OCI-M2 (cell line): ENCODE measurements around the gene PRR33.

ENCODE experiments used
- DNase-seq: peaks from one replicate; lab custom pipeline; 2025; ENCODE audit not compliant: unreplicated experiment; lab: John Stamatoyannopoulos, UW

PRR33 gene

DNA sequence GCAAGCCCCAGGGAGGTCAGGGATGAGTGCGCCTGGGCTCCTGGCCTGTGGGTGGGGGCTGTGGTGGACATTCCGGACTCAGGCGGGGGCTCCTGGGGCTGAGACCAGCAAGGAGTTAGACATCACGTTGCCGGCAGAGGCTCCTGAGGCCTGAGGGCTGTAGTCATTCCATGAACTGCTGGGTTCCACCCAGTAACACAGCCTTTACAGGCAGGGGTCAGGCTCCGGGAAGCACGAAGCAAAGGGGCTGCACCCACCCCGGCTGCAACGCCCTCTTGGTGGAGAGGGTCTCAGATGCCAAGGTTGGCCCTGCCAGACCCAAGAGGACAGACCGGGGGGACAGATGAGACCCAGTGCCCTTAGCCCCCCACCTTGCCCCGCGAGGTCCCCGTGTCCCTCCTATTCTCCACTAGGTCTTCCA lies 36.8 kb upstream of the PRR33 start:
- no peak for DNase-seq

- no peak for DNase-seq
Measured at GRCh38 chr11:1927848-1928469, 36.3 kb upstream of the PRR33 start.

GRCh38 chr11:1927026-1927847 lies 35.5 kb upstream of the PRR33 start:
- no peak for DNase-seq

DNA sequence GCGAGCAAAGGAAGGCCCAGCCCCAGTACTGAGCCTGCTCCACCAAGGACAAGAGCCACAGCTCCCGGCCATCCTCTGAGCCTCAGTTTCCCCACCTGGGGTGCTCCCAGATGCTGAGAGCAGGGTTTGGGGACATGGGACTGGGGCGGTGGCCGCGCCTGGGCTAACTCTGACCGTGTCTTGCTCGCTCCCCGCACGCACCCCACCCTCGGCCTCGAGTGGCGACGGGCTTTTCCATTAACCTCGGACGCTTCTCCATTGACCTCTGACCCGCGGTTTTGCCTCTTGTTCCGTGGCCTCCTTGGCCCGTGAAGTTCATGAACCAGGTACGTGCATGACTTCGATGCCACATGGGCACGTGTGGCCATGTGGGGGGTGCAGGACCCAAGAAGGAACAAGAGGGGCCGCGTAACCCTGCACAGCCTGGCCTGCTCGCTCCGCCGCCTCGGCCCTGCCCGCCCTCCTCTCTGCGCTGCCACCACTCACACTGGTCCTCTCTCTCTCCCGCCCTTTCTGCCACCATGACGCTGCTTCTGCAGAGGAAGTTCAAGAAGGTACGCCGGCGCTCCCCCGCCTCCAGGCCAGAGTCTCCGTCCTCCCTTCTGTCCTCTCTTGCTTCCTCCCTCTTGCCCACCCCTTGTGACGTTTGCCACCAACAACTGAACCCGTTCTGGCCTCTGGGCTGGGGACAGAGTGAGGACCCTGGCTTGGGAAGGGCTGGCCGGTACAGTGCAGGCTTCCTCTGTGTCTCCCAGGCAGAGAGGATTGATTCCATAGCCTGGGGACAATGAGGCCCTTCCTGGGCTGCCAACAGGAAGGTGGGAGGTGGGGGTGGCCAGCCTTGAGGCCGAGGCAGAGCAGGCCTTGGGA lies 34.7 kb upstream of the PRR33 start:
- no peak for DNase-seq

DNA sequence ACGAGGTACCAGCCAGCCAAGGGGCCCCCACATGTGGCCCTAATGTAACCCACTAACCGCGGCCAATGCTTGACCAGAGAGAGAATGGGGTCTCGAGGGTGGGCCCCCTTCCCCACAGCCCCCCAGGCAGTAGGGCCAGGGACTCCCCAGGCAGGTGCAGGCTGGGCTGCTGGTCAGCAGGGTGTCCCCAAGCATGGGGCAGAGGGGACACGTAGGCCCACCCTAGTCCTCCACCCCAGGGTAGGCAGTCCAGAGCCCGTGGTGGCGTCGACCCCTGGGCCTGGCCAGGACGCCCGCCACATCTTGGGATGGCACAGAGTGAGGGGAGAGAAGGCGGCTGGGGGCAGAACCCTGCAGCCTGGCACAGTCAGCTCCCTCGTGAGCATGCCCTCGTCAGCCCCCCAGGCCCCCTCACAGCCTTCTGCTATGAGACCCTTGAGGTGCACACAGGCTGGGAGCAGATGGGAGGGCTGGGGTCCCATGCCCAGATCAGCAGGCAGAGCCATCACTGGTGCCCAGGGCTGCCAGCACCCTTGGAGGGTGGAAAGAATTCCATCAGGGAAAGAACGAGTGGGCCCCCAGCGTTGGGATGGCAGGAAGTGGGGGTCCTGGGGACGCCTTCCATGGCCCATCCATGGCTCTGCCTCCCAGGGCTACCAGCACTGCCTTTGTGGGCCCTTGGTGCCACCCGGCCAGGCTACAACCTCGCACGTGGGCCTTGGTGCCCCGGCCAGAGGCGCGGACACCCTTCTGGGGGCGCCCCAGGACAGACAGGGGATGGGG lies 33.9 kb upstream of the PRR33 start:
- no peak for DNase-seq

- DNase-seq: no peak
Measured at GRCh38 chr11:1924646-1925372, 33.1 kb upstream of the PRR33 start.

DNA sequence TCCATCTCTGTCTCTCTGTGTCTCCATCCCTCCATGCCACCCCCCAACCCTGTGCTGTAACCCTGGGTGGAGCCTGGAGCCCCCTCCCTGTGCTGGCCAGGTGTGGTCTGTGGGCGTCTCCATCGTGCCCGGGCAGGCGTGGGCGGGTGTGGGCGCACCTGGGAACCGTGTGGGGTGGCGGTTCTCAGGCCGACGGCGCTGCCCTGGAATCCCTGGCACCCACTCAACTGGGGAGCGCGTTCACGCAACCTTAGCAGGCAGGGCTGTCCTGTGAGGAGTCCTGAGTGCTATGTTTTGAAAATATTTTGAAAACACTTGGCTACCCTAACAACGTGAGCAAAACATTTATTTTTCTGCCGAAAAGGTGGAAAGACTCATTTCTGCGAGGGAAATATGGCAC lies 32.5 kb upstream of the PRR33 start:
- no peak for DNase-seq

DNA sequence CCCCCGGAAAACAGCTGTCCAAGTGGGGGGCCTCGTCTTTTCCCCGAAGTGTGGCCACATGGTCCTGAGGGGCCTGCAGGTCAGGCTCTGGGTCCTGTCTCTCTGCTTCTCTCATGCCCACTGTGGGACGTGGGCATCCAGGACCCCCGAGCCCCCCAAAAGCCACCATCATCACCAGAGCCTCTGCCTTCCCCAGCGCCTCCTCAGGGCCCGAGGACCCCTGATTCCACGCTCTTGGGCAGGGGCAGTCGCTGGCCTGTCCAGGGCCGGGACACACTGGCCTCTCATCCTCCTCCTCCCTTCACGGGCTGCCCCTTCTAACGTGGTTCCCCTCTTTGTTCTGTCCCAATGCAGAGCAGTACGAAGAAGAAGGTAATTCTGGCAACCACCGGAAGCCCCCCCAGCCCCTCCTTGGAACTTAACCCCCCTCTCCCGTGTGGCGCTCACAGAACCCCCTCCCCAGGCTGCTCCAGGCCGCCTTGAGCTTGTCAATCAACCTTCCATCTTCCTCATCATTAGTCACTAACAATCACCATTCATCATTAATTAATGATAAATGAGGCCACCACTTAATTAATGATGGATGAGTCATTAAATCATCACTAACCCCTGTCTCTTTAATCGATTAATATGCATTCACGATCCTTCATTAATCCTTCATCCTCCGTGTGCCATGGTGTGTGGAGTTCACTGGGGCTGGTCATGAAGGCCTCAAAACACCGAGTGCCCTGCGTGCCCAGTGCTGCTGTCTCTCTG lies 31.7 kb upstream of the PRR33 start:
- DNase-seq: no peak

DNA sequence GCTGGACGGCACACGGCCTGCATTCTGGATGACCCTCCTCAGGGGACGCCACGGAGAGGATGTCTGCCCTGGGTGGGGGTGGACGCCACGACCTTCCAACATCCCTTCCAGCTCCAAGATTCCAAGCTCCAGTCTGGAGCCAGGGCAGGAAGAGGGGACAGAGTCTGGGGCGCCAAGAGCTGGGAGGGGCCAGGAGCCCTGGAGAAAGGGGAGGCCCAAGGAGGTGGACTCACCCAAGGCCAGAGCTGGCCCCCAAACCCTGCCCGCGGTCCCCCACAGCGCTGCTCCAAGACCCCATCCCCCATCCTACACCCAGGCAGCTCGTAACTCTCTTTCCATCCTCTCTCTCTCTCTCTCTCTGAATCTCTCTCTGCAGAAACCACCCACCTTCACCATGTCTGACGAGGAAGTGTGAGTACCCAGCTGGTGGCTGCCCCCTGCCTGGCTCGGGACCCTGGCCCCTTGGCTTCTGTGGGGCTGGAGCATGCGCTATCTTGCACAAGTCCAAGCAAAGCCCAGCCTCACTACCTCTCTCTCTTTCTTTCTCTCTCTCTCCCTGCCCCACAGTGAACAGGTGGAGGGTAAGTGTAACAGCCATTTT lies 30.9 kb upstream of the PRR33 start:
- DNase-seq: no peak

GRCh38 chr11:1921574-1922141 lies 30.0 kb upstream of the PRR33 start:
- DNase-seq: no peak

DNA sequence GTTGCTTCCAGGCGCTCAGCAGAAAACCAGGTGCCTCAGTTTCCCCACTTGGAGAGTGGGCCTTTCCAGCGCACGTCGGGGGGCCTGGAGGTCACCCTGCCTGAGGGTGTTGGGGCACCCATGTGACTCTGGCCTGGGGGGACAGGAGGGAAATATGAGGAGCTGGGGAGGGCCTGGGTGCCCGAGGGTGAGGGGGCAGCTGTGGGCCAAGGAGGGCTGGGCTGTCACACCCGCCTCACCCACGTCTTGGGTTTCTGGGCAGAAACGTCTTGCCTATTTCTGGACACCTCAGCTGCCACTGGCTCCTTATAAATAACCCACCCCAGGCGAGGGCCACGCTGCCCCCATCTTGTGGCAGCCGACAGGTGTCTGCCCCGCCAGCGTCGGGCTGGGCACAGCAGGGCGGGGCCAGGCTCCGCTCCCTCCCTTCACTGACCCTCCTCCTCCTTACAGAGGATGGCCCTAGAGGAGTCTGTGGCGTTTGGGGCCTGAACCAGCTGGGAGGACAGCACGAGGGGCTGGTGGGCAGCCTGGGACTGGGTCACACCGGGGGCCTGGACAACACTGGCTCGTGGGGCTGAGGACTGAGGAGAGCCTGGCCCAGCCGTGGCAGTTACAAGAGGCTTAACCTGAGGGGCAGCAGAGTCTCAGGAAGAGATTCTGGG lies 29.3 kb upstream of the PRR33 start:
- DNase-seq: no peak

DNA sequence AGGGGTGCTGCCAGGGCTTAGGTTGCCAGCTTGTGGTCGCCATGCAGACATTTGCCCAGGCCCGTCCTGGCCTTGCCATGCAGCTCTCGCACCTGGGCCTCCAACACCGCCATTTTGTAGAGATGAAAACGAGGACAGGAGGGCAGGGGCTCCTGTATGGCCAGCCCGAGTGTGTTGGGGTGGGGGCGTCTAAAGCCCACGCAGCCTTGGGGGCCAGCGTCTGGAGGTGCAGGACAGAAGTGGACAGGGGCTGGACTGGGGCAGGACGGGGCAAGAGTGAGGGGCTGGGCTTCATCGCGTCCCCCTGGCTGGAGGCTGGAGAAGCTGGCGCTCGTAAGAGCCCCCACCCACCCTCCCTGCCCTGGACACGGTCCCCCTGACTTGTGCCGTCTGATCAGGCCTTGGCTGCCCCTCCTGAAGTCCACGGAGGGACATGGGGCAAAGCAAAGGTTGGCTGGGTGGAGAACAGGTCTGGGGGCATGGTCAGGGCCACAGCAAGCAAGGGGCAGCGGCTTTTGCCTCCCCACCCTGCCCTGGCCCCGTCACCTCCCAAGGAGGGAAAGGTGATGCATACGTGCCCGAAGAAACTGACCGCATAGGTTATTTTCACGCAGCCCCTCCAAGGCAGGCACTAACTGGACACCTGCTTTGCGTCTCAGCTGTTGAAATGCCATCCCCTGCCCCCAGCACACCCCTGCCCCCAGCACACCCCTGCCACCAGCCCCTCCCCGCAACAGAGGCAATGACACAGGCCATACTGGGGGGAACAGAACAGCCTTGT lies 28.6 kb upstream of the PRR33 start:
- no peak for DNase-seq

GRCh38 chr11:1919391-1920127 lies 27.9 kb upstream of the PRR33 start, which contains the start of gene TNNT3:
TNNT3 (plus strand) TSS chr11:1919703; CDS start chr11:1922875, 3,172 bp downstream.
- no peak for DNase-seq

- no peak for DNase-seq
Measured at GRCh38 chr11:1918436-1919315, 27.0 kb upstream of the PRR33 start.

- DNase-seq: no peak
Measured at GRCh38 chr11:1917523-1918435, 26.1 kb upstream of the PRR33 start.
